Measurements from ENCODE around the gene TMEM158.

TMEM158 gene

DNA sequence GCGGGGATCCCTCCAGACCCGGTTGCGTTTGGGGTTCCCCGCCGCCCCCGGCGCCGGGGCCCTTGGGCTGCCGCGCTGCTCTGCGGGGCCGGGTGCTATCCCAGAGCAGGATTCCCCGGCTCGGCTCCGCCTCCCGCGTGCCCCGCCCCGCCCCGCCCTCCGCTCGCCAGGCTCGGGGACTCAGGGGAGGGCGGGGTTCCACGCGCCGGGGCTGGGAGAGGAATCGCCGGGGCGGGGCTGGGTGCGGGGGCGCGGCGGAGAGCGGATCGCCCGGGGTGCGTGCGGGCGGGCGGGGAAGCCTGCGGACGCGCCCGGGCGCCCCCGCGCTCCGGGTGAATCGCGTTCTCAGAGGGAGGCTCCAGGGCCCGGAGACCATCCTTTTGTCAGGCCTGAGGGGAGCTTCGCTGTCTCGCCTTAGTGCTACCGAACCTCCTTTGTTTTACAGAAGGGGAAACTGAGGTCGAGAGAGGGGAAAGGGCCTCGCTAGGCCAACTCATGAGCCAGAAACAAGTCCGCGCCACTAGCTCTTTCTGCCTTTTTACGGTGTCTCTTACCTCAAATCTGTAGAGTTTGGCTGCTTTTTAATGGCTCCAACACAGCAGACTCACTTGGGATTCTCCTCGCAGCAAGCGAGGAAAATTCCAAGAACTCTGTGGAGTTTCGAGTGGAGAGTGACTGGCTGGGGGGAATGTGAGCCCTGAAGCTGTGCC, at the start of gene TMEM158:
TMEM158 (minus strand) TSS at position 82 of the 710 bp plus-strand sequence. CDS start 260 bp downstream, outside the sequence.
- DNase-seq (ENCODE audit: low read depth): peak; percentile 74

DNA sequence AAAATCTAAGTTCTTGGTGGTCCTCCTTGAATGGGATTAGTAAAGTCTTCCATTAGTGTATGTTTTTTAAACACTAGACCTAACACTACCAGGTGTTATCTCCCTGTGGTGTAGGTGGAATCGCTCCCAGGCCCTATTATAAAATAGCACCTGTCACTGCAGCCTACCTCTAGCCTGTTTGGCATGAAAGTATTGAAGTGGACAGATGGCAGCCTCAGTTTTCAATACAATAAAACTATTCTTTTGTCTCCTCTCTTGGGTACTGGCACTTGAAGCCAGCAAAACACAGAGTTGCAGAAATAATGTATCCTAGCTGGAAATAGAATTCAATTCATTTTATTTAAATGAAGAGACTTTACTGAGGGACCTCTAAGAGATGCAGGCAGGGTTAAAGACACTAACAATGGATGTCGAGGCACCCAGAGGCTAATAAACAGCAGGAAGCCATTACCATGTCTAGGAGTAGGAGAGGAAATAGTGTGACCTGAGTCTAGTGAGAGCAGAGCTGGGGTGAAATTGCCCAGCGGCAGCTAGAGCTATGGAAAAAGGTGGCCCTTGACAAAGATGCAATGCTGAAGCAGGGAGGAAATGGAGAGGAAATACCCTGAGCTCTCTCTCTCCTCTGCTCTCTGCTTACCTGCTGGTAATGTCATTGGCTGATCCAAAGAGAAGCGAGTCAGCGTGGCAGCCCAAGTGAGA, 49.1 kb upstream of the TMEM158 start:
- no peak for DNase-seq (ENCODE audit: low read depth)

DNA sequence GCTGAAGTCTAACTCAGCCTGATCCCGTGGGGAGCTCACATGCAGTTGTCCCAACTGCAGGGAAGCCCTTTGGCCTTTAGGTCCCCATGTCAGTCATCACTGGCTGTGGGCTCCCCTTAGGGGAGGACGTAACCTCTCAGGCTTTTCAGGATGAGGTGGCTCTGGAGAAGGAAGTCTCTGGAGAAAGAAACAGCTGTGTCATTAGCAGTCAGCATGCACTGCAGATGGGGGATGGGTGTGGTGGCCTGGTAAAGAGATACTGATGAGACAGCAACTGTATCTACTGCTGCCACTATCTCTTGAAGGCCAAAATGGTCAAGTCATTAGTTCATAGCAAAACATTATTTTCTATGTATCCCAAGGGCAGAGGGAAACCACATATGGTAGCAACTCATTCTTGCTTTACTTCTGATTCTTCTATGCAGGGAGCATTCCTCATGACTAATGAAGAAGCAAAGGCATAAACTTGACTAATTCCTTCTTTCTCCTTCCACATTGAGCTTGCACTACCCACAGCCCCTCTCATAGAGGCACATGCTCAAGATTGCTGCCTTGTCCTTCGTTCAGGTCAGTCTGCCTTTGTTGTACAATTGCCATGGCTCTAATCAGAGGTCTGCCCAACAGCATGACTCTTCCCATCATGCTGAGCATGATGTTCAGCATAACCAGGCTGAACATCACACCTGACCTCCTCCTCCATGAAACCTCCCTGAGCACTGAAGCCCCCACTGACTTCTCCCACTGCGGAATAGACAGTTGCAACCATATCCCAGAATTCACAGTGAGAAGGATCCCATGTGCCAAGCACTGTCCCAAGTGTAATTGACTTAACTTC, 47.8 kb upstream of the TMEM158 start:
- DNase-seq (ENCODE audit: low read depth): no peak

DNA sequence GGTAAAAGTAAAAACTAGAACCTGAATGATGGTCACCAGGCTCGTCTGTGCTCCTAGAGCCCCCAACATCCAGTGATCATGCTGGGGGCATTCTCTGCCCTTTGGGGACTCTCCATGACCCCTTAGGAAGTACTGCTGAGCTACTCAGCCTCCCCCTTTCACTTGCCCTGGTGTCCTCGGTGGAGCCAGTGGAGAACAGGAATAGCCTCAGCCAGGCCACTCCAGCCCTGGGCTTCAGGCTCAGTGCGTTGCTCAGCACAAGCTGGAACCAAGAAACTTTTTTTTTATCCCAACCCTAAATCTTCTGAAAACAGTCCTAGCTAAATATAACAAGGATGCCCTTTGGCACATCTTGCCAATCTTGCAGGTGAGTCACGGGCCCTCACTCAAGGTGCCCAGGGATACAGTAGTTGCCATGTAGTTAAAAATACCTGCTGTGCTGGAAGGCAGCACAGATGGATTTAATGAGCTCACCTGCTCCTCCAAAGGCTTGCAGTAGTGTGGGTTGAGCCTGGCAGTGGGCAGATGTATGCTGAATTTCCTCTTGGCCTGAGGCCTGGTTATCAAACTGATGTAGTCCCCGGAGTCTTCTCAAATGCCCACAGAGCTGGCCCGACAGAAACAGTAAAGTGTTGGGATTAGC, 46.9 kb upstream of the TMEM158 start:
- DNase-seq (ENCODE audit: low read depth): no peak

DNA sequence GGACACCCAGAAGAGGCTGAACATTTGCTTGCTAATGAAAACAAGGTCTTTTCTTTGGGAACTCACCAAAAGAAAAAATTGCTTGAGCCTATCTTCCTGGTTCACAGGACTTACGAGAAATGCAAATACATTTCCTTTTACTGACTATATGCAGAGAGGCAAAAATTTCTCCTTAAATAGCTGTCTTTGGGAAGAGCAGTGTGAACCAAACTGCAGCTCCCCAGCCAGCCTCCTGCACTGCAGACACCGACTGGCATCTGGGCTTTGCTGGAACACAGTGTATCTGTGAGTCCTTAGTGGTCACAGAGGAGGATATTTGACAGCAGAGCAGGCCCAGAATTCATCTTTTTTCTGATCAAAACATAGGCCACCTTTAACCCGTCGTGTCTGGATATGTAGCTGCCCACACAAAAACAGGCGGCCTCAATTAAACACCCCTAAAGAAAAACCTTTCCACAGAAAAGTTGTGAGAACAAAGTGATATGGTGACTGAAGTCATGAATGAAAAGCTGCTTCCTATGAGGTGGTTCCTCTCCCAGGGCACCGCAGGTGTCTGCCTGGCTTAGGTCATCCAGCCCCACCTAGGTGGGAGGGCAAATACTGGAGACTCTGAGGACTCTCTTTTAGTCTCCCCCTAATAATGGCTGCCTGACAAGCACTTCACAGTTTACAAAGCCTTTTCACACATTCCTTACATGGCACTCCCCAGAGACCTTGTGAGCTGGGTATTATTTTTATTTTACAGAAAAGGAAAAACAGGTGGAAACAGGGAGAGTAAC, 46.1 kb upstream of the TMEM158 start:
- no peak for DNase-seq (ENCODE audit: low read depth)

DNA sequence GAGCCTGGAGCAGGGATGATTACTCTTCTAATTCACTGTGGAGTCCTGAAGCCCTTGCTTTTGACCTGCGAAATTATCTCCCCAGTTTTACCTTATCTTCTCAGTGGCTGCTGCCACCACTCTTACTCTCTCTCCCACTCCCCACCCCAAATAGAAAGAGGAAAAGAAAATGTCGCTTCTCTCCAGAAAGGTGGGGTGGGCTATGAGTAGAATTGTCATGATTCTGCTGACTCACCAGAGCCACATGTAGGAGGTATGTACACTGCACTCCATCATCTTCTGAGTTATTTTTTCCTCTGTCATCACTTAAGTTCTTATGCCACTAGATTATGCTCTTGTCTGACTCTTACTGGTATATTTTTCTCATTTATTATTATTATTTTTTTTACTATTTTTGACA, 43.9 kb upstream of the TMEM158 start:
- no peak for DNase-seq (ENCODE audit: low read depth)

DNA sequence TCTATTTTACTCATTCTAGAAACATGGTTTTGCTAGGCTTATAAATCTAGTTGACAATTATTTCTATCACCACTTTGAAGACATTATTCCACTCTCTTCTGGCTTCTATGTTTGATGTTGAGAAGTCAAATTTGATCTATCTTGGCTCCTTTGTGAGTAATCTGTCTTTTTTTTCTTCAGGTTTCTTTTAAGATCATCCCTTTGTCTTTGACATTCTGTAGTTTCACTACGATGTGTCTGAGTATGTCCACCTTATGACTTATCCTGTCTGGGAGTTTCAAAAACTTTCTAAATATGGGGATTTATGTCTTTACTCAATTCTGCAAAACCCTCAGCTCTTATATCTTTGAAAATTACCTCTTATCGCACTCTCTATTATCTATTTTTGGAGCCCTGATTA, 41.0 kb upstream of the TMEM158 start:
- no peak for DNase-seq (ENCODE audit: low read depth)

DNA sequence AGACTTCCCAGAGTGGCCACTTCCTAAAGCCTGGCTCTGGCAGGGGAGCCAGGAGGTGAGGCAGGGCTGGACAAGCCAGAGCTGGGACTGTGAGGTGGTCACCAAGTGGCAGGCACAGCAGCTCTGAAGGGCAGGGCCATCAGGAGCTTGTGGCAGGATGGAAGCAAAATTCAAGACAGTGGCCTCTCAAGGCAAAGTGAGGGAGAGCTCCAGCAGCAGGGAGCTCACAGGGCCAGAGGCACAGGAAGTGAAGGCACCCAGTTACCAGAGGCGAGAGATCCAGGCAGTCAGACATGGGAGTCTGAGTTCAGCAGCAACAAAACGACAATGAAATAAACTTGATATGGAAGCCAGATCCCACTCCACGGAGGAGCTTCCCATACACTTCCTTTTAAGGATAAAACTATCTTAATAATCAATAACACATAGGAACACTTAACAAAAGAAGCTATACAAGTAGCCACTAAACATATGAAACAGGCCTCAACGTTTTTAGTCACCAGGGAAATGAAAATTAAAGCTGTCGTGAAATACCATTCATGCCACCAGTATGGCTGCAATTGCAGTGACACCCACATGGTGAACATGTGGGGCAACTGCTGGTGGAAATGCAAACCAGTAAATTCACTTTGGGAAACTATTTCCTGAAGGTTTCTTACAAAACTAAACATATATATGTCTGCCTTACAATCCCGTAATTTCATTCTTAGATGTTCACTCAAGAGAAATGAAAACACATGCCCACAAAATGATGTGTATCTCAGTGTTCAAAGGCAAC, 35.4 kb upstream of the TMEM158 start:
- DNase-seq (ENCODE audit: low read depth): no peak

DNA sequence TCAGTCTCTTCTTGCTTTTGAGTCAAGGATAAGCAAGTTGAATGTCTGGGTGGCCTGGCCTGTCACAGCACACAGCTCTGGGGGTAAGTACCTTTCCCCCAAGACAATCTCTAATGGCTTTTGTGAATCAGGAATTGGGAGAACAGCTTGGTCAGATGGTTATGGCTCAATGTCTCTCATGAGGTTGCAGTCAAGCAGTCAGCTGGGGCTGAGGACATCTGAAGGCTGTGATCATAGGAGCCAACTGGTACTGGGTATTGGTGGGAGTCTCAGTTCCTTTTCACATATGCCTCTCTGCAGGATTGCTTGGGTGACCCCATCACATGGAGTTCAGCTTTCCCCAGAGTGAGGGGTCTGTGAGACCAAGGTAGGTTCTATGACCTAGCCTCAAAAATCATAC, 33.0 kb upstream of the TMEM158 start:
- no peak for DNase-seq (ENCODE audit: low read depth)

DNA sequence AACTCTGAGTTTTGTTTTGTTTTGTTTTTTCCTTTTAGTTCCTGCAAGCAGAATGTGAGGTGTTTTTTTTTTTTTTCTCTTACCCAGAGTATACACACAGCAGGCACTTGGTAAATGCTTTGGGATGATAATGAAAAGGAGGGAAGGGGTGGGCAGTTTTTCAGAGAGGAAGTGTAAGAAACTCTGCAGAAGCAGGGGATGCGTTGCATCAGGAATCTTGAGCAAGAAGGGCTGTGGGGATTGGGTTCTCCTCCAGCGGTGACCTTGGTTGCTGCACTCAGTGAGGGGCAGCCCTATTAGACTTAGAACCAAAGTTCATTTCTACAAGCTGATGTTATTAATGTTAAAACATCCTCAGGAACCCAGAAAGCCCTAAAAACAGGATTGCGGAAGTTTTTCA, 32.2 kb upstream of the TMEM158 start:
- no peak for DNase-seq (ENCODE audit: low read depth)

DNA sequence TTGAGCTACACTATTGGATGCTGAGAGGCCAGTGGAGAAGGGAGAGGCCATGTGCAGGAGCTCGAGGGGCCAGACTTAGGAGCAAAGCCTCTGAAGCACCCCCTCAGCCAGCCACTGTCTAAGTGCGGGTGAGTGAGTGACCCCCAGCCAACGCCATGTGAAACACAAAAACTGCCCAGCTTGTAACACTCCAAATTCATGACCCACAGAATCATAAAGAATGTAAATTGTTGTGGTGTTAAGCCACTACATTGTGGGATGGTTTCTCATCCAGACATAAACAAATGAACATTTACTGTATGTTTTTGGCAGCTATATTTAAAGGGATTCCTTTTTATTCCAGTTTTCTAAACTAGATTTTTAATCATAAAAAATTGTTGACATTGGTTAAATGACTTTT, 27.2 kb upstream of the TMEM158 start:
- DNase-seq (ENCODE audit: low read depth): no peak

DNA sequence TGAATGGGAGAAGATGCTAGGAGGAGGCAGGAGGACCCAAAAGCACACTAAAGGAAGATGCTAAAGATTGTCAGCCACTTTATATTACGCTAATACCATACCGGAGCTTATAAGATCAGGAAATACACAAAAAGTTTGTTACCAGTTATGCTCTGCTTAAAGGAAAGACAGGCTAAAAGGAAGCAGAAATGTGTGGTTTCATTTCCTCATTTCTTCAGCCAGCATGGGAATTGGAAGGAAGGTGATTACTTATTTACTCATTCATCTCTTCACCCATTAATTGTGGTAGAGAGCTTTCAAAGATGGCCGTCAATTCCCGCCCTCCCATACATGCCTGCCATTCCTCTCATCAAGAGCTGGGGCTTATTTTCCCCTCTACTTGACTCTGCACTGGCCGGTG, 26.7 kb upstream of the TMEM158 start:
- no peak for DNase-seq (ENCODE audit: low read depth)

DNA sequence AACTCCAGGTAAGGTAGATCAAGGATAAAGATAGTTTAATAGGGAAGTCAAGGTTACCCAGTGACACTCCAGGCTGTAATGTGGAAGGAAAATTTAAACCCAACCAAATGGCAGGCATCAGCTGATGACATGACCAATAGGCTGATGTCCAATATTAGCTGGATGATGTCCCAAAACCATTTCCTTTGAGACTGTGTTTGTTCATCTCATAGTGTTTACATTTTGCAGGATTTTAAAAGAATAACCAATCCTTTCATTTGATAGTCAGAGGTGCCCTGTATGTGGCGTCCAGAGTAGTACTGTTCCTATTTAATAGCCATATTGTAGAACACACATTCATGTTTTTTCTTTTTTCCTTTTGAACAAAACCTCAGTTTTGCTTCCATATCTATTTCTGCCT, 23.3 kb upstream of the TMEM158 start:
- DNase-seq (ENCODE audit: low read depth): no peak

DNA sequence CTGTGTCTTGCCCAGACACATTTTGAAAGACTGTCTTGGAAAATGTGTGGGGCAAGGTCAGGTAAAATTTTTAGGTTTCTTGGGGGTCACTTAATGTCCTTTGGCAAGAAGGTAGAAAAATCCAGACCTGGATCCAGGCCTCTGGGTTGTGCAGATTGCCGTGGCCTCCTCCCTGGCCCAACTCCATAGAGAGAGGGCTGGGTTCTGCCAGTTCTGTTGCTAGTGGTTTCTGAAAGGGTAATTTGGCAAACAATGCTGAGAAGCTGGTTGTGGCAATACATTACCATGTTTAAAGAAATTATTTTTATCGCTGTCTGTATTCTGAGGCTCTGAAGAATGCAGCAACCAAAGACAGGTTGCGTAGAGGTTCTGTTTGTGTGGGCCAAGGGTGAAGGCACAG, 20.2 kb upstream of the TMEM158 start:
- DNase-seq (ENCODE audit: low read depth): no peak

DNA sequence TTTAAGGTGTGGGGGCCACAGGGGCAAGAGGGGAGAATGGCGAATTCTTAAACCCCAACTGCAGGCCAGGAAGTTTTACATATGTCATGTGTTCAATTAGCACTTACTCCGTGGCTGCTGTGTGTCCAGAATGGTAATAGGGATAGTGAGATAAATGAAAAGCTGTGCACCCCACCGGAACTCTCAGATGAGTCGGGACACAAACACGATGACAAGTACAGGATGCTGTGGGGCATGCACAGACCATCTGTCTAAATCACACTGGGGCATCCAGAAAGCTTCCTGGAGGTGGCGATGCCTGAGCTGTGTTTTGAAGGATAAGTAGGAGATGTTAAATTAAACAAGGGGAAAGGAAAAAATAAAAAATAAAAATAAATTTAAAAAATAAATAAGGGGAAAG, 18.3 kb upstream of the TMEM158 start:
- no peak for DNase-seq (ENCODE audit: low read depth)

DNA sequence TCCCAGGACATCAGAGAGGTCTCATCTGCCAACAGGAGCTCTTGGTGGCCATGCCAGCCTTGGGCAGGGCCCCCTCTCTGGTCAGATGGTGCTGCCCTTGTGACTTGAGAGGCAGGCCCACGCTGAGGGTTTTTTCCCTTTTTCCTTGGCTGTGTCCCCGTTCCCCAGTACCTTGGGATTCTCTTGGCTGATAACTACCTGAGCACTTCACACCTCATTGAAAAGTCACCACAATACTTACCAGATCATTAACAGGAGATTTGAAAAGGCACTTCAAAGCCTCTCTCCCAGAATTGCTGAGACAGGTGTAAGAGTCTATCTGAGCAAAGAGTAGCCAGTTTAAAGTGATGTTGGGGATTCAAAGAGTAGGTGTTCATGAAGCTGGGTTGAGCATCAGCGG, 15.1 kb upstream of the TMEM158 start:
- DNase-seq (ENCODE audit: low read depth): no peak

DNA sequence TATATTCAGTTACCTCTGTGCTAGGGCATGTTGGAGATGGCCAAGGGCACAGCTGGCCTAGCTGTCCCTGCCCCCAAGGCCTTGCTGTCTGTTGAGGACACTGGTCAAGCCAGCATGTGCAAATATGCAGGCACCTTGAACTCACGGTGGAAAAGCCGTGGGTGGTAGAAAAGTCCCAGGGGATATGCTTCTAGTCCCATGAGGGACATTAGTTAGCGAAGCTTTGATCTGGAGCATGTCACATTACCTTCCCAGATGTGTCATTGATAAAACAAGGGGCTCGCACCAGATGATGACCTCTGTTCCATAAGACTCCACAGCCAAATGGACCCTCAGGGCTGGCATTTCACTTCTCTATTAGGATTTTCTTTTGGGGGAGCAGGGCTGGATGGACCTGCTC, 14.2 kb upstream of the TMEM158 start:
- no peak for DNase-seq (ENCODE audit: low read depth)

DNA sequence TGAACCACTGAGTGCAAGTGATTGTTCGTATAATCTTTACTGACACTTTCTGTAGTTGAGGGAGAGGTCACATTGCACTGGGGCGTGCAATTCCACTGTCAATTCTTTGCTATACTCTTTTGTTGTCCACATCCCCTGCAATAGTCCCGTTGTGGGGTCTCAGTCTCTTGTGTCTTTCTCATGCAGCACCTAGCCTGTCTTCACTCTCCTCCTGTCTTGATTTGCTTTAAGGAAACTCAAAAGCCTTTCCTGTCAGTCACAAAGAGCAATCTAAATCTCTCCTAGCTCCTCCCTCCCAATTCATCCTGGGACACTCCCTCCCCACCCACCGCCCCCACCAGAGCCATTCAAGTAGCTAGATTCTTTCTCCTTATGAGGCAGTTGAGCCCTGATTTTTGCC, 13.2 kb upstream of the TMEM158 start:
- DNase-seq (ENCODE audit: low read depth): no peak

DNA sequence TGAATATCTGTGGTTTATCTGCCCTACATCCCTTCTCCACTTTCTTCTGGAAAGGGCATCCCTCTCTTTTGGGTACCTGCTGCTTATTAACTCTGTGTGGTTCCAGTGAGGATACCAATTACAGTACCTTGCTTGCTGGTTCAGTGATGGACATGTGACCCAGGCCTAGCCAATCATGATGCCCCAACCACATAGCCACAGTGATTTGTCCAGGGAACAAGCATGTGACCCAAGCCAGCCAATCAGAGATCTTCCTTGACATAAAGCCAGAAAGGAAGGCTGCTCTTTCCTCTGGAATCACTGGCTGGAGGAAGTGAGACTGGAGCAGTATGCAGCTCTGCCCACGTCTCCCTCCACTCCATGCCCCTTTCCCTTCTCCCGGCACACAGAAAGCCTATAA, 10.9 kb upstream of the TMEM158 start:
- DNase-seq (ENCODE audit: low read depth): no peak

DNA sequence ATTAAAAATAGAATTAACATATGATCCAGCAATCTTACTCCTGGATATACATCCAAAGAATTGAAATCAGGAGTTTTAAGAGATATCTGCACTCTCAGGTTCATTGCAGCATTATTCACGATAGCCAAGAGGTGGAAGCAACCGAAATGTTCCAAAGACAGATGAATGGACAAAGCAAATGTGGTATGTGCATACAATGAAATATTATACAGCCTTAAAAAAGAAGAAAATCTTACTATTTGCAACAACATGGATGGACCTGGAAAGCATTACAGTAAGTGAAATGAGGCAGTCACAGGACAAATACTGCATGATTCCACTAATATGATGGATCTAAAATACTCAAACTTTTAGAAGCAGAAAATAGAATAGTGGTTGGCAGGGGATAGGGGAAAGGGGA, 9.3 kb upstream of the TMEM158 start:
- DNase-seq (ENCODE audit: low read depth): no peak

DNA sequence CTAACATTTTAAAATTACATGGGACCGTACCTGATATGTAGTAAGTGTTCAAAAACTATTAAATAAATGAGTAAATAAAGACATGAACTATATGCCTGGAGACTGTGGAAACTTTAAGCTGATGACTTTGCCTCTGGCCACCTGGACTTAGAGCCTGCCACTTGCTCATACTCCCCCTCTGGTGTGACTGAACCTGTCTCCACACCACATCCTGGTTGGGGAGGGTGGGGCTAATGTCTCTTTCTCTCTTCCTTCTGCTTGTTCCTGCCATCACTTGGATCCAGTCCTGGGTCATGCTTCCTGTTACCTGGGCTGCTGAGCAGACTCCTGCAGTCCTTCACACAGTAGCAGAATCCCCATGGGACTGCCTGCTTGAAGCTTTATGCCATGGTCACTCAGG, 8.2 kb upstream of the TMEM158 start:
- no peak for DNase-seq (ENCODE audit: low read depth)

All from stimulated activated CD8-positive, alpha-beta memory T cell treated with anti-CD3 and anti-CD28 coated beads, Interleukin-4, amount 100 ng/mL, for 24 hours (primary cell).